ENCODE measurements around the gene ULK1.
A peak's percentile ranks its signal among the peaks of the same experiment; 100 is the strongest.

ULK1 gene

GRCh38 chr12:131920157-131920508, 25.7 kb downstream of the ULK1 start:
- DNase-seq (ENCODE audit: low spot score) = no peak

GRCh38 chr12:131920902-131921840, 26.7 kb downstream of the ULK1 start:
- DNase-seq (ENCODE audit: low spot score) = no peak

DNA sequence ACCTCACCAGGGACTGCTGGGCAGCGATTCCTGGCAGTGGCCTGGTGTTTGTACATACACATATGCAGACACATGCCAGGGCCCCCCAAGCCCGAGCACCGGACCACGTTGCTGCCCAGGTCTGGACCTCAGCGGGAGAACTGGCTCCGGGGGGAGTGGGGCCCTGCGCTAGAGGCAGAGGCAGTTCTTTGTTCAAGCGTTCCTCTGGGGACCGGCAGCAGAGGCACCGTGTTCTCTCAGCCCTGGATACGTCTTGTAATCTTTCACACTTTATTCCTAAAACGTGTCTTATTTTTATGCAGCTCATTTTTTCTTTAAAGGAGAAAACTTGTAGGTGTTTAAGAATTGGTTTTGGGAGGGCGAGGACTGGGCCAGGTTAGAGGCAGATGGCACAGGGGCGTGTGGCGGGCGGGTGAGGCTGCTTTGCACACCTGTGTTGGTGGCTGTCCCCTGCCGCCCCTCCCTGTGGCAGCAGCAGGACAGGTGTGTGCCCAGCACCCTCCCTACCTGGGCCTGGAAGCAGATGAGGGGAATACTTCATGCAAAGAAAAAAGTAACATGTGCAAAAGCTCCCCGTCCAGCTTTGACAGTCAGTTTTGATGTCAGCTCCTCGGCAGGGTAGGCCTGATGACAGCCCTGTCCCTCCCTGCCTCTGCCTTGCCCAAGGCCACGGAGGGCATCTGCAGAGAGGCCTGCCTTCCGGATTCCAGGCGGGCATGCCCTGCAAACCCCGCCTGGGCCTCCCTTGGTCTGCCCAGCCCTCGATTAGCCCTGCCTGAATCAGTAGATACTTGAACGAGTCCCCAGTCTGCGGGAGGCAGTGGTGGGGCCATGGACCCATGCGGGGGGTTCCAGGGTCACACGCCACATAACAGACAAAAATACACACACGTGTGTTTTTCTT, 27.7 kb downstream of the ULK1 start:
- no peak for DNase-seq (ENCODE audit: low spot score)

- no peak for DNase-seq (ENCODE audit: low spot score)
Measured at GRCh38 chr12:131922772-131923171, 28.4 kb downstream of the ULK1 start.

DNA sequence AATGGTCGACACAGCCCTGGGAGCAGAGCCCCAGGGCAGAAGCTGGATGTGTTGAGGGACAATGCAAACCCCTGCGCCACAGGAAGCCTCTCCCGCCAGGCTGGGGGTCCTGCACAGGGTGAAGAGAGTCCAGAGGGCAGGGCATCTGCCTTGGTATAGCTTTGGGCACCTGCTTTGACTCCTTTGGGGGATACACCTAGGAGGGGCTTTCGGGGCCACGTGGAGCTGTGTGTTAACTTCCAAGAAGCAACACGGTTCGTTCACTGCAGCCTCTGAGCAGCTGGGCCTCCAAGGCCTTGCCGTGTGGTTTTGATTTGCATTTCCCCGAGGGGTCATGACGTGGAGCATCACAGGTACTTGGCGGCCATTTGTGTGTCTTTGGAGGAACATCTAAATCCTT, 28.8 kb downstream of the ULK1 start:
- DNase-seq (ENCODE audit: low spot score) = no peak

GRCh38 chr12:131927110-131928079, 33.0 kb downstream of the ULK1 start:
- no peak for DNase-seq (ENCODE audit: low spot score)

GRCh38 chr12:131928080-131928710, 33.8 kb downstream of the ULK1 start:
- DNase-seq (ENCODE audit: low spot score) = no peak

DNA sequence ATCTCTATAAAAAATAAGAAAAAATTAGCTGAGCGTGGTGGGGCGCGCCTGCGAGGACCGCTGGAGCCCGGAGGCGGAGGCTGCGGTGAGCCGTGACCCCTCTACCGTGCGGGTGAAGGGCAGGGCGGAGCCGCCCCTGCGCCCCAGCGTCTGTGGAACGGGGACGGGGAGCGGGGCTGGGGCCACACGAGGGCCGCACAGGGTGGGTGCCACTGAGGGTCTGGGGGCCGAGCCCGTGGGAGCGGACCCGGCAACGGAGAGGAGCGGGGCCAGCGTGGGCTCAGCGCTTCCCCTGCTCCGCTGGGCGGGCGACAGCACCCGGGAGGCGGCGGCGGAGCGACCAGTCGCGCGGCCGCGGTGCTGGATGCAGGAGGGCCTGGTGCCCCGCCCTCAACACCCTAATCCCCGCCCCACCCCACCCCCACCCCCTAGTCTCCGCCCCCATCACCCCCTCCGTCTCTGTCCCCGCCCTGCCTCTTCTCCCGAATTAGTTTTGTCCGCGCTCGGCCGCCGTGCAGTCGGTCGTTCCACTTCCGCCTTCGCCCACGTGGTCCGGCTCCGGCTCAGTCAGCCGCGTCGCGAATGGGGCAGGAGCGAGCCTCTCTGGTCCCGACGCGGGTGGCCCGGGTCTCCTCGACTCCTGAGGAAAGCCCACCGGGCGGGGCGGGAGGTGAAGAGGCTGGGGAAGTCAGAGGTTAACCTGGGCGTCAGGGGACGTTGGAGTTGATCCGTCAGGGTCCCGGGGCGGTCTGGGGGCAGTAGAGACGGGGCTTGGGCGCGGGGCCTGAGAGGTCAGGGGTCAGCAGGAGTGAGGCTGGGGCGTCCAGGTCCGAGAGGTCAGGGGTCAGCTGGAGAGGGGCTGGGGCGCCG, 34.5 kb downstream of the ULK1 start, which contains the start of gene PUS1:
Gene PUS1 (plus strand): TSS at position 566 of the 870 bp plus-strand sequence. CDS start 447 bp downstream, outside the sequence.
- DNase-seq (ENCODE audit: low spot score) = peak; percentile 94

- peak; percentile 77 for DNase-seq (ENCODE audit: low spot score)
Measured at GRCh38 chr12:131929581-131930456, 35.4 kb downstream of the ULK1 start.

GRCh38 chr12:131930510-131930909, 36.1 kb downstream of the ULK1 start:
- DNase-seq (ENCODE audit: low spot score) = no peak

- DNase-seq (ENCODE audit: low spot score) = no peak
Measured at GRCh38 chr12:131933387-131933786, 39.0 kb downstream of the ULK1 start.

DNA sequence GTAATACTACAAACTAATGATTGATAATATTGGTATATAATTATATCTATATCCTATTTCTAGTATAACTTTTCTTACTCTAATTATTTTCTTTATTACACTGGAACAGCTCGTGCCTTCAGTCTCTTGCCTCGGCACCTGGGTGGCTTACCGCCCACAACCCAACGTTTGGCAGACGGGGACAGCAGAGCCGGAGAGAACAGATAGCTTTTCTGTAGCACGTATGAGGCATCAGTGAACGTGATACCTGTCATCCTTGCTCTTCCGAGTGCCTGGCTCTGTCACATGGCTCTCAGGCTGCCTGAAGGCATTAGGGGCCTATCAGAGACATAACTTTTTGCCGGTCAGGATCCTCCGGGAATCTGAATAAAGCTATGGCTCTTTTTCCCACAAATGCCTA, 40.1 kb downstream of the ULK1 start:
- no peak for DNase-seq (ENCODE audit: low spot score)

DNA sequence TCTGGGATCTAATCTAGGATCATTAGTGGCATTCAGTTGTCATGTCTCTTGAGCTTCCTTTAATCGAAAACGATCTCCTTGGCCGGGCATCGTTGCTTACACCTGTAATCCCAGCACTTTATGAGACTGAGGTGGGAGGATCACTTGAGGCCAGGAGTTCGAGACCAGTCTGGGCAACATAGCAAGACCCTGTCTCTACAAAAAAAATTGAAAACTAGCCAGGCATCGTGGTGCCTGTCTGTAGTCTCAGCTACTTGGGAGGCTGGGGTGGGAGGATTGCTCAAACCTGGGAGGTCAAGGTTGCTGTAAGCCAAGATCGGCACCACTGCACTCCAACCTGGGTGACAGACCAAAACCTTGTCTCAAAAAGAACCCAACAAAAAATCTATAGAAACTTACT, 43.7 kb downstream of the ULK1 start:
- no peak for DNase-seq (ENCODE audit: low spot score)

DNA sequence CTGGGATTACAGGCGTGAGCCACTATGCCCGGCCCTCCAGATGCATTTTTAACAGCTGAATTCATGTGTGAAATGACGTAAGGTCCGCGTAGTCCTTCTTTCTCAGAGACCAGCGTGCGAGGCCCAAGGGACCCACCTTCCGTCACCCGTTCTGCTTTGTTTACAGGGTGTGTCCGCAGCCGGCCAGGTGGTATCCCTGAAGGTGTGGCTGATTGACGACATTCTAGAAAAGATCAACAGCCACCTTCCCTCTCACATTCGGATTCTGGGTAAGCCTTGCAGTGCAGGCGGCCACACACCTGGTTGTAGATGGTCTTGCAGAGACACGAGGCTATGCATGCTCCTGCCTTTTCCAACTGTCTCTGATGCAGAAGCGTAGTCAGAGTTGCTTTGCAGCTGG, 44.6 kb downstream of the ULK1 start:
- no peak for DNase-seq (ENCODE audit: low spot score)

GRCh38 chr12:131940141-131940547, 45.7 kb downstream of the ULK1 start:
- no peak for DNase-seq (ENCODE audit: low spot score)

- DNase-seq (ENCODE audit: low spot score) = no peak
Measured at GRCh38 chr12:131941116-131941986, 46.9 kb downstream of the ULK1 start.

GRCh38 chr12:131941987-131942341, 47.5 kb downstream of the ULK1 start:
- no peak for DNase-seq (ENCODE audit: low spot score)

DNA sequence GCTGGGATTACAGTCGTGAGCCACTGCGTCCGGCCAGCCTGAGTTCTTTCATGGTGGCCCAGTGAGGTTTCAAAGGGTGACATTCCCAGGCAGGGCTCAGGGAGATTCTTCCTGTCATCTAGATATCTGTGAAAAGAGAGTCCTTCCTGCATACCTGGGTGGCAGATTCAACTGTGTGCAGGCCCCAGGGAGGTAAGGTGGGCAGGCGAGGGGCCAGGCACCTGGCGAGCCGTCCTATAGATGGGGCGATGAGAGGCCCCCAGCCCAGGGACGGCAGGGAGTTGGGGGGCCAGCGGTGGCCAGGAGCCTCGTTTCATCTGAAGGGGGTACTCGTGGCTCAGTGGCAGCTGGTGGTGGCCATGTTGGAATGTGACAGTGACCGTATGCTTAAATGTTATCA, 48.2 kb downstream of the ULK1 start:
- DNase-seq (ENCODE audit: low spot score) = no peak

Data from HuH-7.5 (cell line).